NCI-H146 treated with DMSO at 0.1 percent for 48 hours (cell line): ENCODE data around the gene FGG.
A peak's percentile ranks its signal among the peaks of the same experiment; 100 is the strongest.

Source experiments
- DNase-seq: peaks from one replicate; lab custom pipeline; 2025; ENCODE audit not compliant: unreplicated experiment; lab: John Stamatoyannopoulos, UW

Gene FGG

GRCh38 chr4:154559494-154560418 is 52.7 kb downstream of the FGG start:
- peak; percentile 23 for DNase-seq

GRCh38 chr4:154559141-154559493 is 53.3 kb downstream of the FGG start:
- no peak for DNase-seq
